Nephron progenitor cell (in vitro differentiated cells): ENCODE results near the gene CPSF7.

Experiments used
- DNase-seq: peaks from one replicate; pipeline ENCODE4 v3.0.0; 2021
- H3K27ac Mint-ChIP-seq: 2 replicates; pipeline ENCODE4 v1.8.0; 2021; ENCODE audit warnings: mild to moderate bottlenecking, moderate library complexity, mixed read lengths
- H3K27me3 Mint-ChIP-seq: 2 replicates; pipeline ENCODE4 v1.8.0; 2021; ENCODE audit warnings: mild to moderate bottlenecking, low read depth, mixed read lengths; ENCODE audit not compliant: poor library complexity
- H3K36me3 Mint-ChIP-seq: 2 replicates; pipeline ENCODE4 v1.8.0; 2021; ENCODE audit warnings: low read depth, mixed read lengths
- H3K4me1 Mint-ChIP-seq: 2 replicates; pipeline ENCODE4 v1.8.0; 2021; ENCODE audit warnings: mixed read lengths
- H3K4me3 Mint-ChIP-seq: 2 replicates; pipeline ENCODE4 v1.8.0; 2021; ENCODE audit warnings: mild to moderate bottlenecking, moderate library complexity, mixed read lengths
- H3K9me3 Mint-ChIP-seq: 2 replicates; pipeline ENCODE4 v1.8.0; 2021; ENCODE audit warnings: mild to moderate bottlenecking, moderate library complexity, mixed read lengths
- CTCF ChIP-seq: fragments of 200-600 bp; sonication (generic); IDR thresholded peaks from 2 replicates; pipeline ENCODE4 v1.5.0; 2021; ENCODE audit warnings: antibody characterized with exemption

The CPSF7 gene

DNA sequence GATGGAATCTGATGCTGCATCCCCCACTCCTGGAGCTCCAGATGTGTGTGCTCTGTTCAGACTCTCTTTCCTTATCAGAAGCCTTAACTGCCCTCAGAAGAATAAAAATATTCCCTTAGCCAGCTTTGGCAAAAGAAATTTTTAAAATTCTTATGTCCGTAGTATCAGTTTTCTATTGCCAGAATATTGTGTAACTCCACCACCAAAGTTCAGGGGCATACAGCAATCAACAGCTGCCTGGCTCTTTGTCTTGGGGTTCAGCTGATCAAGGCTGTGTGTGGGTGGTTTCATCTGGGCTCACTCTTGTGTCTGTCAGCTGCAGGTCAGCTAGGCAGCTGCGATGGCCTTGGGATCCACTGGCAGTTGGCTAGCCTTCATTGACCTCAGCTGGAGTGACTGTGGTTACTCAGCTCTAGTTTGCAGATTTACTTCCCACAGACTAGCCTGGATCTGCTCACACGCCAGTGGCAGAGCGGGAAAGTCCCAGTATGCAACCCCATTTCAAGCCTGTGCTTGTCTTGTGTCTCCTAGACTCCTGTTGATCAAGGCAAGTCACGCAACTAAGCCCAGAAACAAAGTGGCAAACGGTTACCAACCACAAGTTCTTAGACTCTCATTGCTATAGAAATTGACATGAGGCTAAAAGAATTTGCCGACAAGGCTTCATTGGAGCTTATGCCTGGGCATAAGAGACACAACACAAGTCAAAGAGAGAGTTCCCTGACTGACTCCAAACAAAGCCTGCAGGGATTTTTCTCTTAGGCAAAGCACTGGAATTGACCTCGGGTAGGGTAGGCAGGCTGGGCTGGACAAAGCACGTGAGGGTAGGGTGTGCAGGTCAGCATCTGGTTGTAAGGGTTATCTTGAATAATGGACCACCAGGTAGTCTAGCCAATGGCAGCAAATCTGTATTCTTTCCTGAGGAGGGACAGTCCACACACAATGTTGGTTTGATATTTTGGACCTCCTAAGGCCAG lies 60.1 kb downstream of the CPSF7 start:
- H3K9me3 Mint-ChIP-seq, result peaks cover 45% of the 10 kb centered on the region
- no peak for TF ChIP-seq CTCF
- no peak for DNase-seq
- no peaks in the 10 kb centered on the region for H3K27me3 Mint-ChIP-seq
- H3K36me3 Mint-ChIP-seq, result peaks cover 81% of the 10 kb centered on the region
- no peaks in the 10 kb centered on the region for H3K4me1 Mint-ChIP-seq
- peak overlapping the region; percentile 34 for H3K27ac Mint-ChIP-seq
- no peak overlapping the region for H3K4me3 Mint-ChIP-seq

- Mint-ChIP-seq H3K9me3 (peaks cover 35% of the 10 kb centered on the region), H3K27ac (peak overlapping the region; percentile 67), H3K4me3 (no peak overlapping the region), H3K4me1 (peaks cover 4% of the 10 kb centered on the region), H3K27me3 (no peaks in the 10 kb centered on the region), H3K36me3 (peaks cover 80% of the 10 kb centered on the region)
- no peak for DNase-seq
- TF ChIP-seq CTCF, result no peak
These were observed 61.1 kb downstream of the CPSF7 start for GRCh38 chr11:61368646-61369045.

GRCh38 chr11:61367406-61367805 lies 62.4 kb downstream of the CPSF7 start:
- H3K27me3 Mint-ChIP-seq, result no peaks in the 10 kb centered on the region
- peaks cover 77% of the 10 kb centered on the region for H3K36me3 Mint-ChIP-seq
- DNase-seq, result no peak
- no peak overlapping the region for H3K4me3 Mint-ChIP-seq
- H3K9me3 Mint-ChIP-seq, result peaks cover 24% of the 10 kb centered on the region
- no peak overlapping the region for H3K27ac Mint-ChIP-seq
- peaks cover 17% of the 10 kb centered on the region for H3K4me1 Mint-ChIP-seq
- no peak for TF ChIP-seq CTCF

DNA sequence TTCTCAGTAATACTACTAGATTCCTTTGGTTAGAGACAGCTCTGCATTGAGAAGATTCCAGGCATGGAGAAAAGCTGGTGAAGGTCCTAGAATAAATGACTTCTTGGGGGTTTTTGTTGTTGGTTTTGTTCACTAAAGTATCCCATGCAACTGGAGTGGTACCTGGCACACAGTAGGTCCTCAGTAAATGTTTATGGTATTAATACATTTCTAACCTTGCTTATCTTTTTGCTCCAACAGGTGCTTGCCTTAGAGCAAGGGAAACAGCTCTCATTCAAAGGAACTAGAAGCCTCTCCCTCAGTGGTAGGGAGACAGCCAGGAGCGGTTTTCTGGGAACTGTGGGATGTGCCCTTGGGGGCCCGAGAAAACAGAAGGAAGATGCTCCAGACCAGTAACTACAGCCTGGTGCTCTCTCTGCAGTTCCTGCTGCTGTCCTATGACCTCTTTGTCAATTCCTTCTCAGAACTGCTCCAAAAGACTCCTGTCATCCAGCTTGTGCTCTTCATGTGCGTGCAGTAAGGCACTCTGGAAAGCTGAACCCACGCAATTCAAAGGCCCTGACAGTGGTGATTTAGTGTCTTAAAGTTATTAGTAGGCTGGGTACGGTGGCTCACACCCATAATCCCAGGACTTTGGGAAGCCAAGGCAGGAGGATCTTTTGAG lies 65.6 kb downstream of the CPSF7 start:
- no peak overlapping the region for H3K27ac Mint-ChIP-seq
- peak overlapping the region; percentile 97 for H3K4me3 Mint-ChIP-seq

GRCh38 chr11:61362542-61362875 lies 67.3 kb downstream of the CPSF7 start:
- H3K9me3 Mint-ChIP-seq, result no peaks in the 10 kb centered on the region

More for the DNA sequence above, 65.6 kb downstream of the CPSF7 start:
- no peaks in the 10 kb centered on the region for H3K27me3 Mint-ChIP-seq
- peaks cover 41% of the 10 kb centered on the region for H3K4me1 Mint-ChIP-seq
- no peak for DNase-seq
- H3K36me3 Mint-ChIP-seq, result peaks cover 44% of the 10 kb centered on the region
- TF ChIP-seq CTCF, result no peak
- H3K9me3 Mint-ChIP-seq, result no peaks in the 10 kb centered on the region

More at GRCh38 chr11:61362542-61362875, 67.3 kb downstream of the CPSF7 start:
- Mint-ChIP-seq H3K27ac (peak overlapping the region; percentile 93), H3K4me3 (peak overlapping the region; percentile 97), H3K27me3 (no peaks in the 10 kb centered on the region), H3K4me1 (peaks cover 41% of the 10 kb centered on the region), H3K36me3 (peaks cover 30% of the 10 kb centered on the region)
- DNase-seq, result peak; percentile 14
- TF ChIP-seq CTCF, result no peak
